H9 (cell line): Measurements from ENCODE around the gene PTPRN2. TPM values are rescaled to one million over a fixed set of nuclear protein-coding genes. Genes with fewer than 3 reads are reported as not detected.

Experiments used
- DNase-seq: peaks from one replicate; pipeline ENCODE4 v3.0.0-alpha.2; 2017
- H2AFZ ChIP-seq: one replicate; pipeline ENCODE4 v1.6.1; 2013; ENCODE audit warnings: mild to moderate bottlenecking, low read length, control low read depth, moderate library complexity
- H2AK5ac ChIP-seq: 2 replicates; pipeline ENCODE4 v1.6.1; 2013; ENCODE audit warnings: low read length, control low read depth, mixed read lengths; ENCODE audit not compliant: insufficient read length
- H2BK120ac ChIP-seq: one replicate; pipeline ENCODE4 v1.6.1; 2013; ENCODE audit warnings: low read depth, mild to moderate bottlenecking, low read length, control low read depth, inconsistent platforms; ENCODE audit not compliant: poor library complexity, severe bottlenecking
- H2BK12ac ChIP-seq: 2 replicates; pipeline ENCODE4 v1.6.1; 2013; ENCODE audit warnings: low read length, control low read depth, mixed read lengths, low read depth; ENCODE audit not compliant: insufficient read length
- H2BK15ac ChIP-seq: 2 replicates; pipeline ENCODE4 v1.6.1; 2013; ENCODE audit warnings: low read depth, low read length, control low read depth
- H2BK20ac ChIP-seq: one replicate; pipeline ENCODE4 v1.6.1; 2013; ENCODE audit warnings: low read depth, mild to moderate bottlenecking, low read length, control low read depth, inconsistent platforms; ENCODE audit not compliant: poor library complexity, severe bottlenecking
- H2BK5ac ChIP-seq: 2 replicates; pipeline ENCODE4 v1.6.1; 2013; ENCODE audit warnings: low read length, control low read depth, mixed read lengths; ENCODE audit not compliant: insufficient read length
- H3K14ac ChIP-seq: 2 replicates; pipeline ENCODE4 v1.6.1; 2013; ENCODE audit warnings: low read length, control low read depth; ENCODE audit not compliant: insufficient read depth
- H3K18ac ChIP-seq: 2 replicates; pipeline ENCODE4 v1.6.1; 2013; ENCODE audit warnings: low read depth, mild to moderate bottlenecking, mixed read lengths, low read length, control low read depth; ENCODE audit not compliant: insufficient read length
- H3K23ac ChIP-seq: 2 replicates; pipeline ENCODE4 v1.6.1; 2013; ENCODE audit warnings: low read length, control low read depth, mixed read lengths, low read depth; ENCODE audit not compliant: insufficient read length
- H3K23me2 ChIP-seq: 2 replicates; pipeline ENCODE4 v1.6.1; 2013; ENCODE audit warnings: low read depth, mild to moderate bottlenecking, mixed read lengths, low read length, control low read depth; ENCODE audit not compliant: insufficient read length, poor library complexity, severe bottlenecking
- H3K27ac ChIP-seq: 2 replicates; pipeline ENCODE4 v1.5.1; 2013; ENCODE audit warnings: low read length, control low read depth, mixed read lengths, low read depth; ENCODE audit not compliant: insufficient read length
- H3K27me3 ChIP-seq: 2 replicates; pipeline ENCODE4 v1.6.1; 2013; ENCODE audit warnings: low read length, control low read depth, inconsistent platforms; ENCODE audit not compliant: insufficient read depth
- H3K4ac ChIP-seq: 2 replicates; pipeline ENCODE4 v1.6.1; 2013; ENCODE audit warnings: low read depth, mild to moderate bottlenecking, control low read depth, inconsistent platforms, low read length, moderate library complexity
- H3K4me1 ChIP-seq: 2 replicates; pipeline ENCODE4 v1.6.1; 2013; ENCODE audit warnings: low read length, control low read depth, inconsistent platforms; ENCODE audit not compliant: insufficient read depth
- H3K4me2 ChIP-seq: 2 replicates; pipeline ENCODE4 v1.6.1; 2013; ENCODE audit warnings: low read length, control low read depth, mixed read lengths; ENCODE audit not compliant: insufficient read length, insufficient read depth
- H3K56ac ChIP-seq: 2 replicates; pipeline ENCODE4 v1.6.1; 2013; ENCODE audit warnings: low read depth, mild to moderate bottlenecking, mixed read lengths, low read length, control low read depth; ENCODE audit not compliant: insufficient read length
- H3K79me1 ChIP-seq: 2 replicates; pipeline ENCODE4 v1.6.1; 2013; ENCODE audit warnings: low read depth, mild to moderate bottlenecking, moderate library complexity, low read length, control low read depth, inconsistent platforms; ENCODE audit not compliant: insufficient read depth, poor library complexity, severe bottlenecking
- H3K79me2 ChIP-seq: 2 replicates; pipeline ENCODE4 v1.6.1; 2013; ENCODE audit warnings: low read length, control low read depth, inconsistent platforms; ENCODE audit not compliant: insufficient read depth
- H3K9ac ChIP-seq: 2 replicates; pipeline ENCODE4 v1.6.1; 2013; ENCODE audit warnings: low read length, control low read depth, mixed read lengths; ENCODE audit not compliant: insufficient read length; ENCODE audit errors: extremely low read depth
- H3K9me3 ChIP-seq: one replicate; pipeline ENCODE4 v1.6.1; 2013; ENCODE audit warnings: low read depth, low read length, inconsistent platforms; ENCODE audit not compliant: control insufficient read depth
- H3T11ph ChIP-seq: one replicate; pipeline ENCODE4 v1.6.1; 2013; ENCODE audit warnings: mild to moderate bottlenecking, low read length, control low read depth, inconsistent platforms
- H4K20me1 ChIP-seq: one replicate; pipeline ENCODE4 v1.6.1; 2013; ENCODE audit not compliant: control insufficient read depth, insufficient read length, insufficient read depth
- H4K5ac ChIP-seq: 2 replicates; pipeline ENCODE4 v1.6.1; 2013; ENCODE audit warnings: low read depth, mild to moderate bottlenecking, mixed read lengths, low read length, control low read depth; ENCODE audit not compliant: insufficient read length
- H4K8ac ChIP-seq: replicated peaks from 2 replicates; pipeline ENCODE4 v1.6.1; 2013; ENCODE audit warnings: low read length, control low read depth, mixed read lengths, low read depth; ENCODE audit not compliant: insufficient read length
- H4K91ac ChIP-seq: 2 replicates; pipeline ENCODE4 v1.6.1; 2013; ENCODE audit warnings: low read depth, mild to moderate bottlenecking, moderate library complexity, mixed read lengths, low read length, control low read depth; ENCODE audit not compliant: insufficient read length
- H3K27ac Mint-ChIP-seq, 3 experiments: 2 replicates in 2 of 3; 3 replicates in 1 of 3; pipeline ENCODE4 v1.8.0; 2020 to 2021; ENCODE audit warnings: mixed read lengths in 3 of 3, mild to moderate bottlenecking in 1 of 3, moderate library complexity in 1 of 3
- H3K27me3 Mint-ChIP-seq: 2 replicates; pipeline ENCODE4 v1.8.0; 2021; ENCODE audit warnings: low read depth, mild to moderate bottlenecking, moderate library complexity, mixed read lengths
- H3K36me3 Mint-ChIP-seq, 3 experiments: 2 replicates in 2 of 3; 3 replicates in 1 of 3; pipeline ENCODE4 v1.8.0; 2020 to 2021; ENCODE audit warnings: low read depth in 3 of 3, mixed read lengths in 3 of 3; ENCODE audit not compliant: insufficient read depth in 1 of 3
- H3K4me1 Mint-ChIP-seq, 2 experiments: 2 replicates each; pipeline ENCODE4 v1.8.0; 2020; ENCODE audit warnings: mixed read lengths in 2 of 2
- H3K4me3 Mint-ChIP-seq, 2 experiments: 2 replicates in 1 of 2; 3 replicates in 1 of 2; pipeline ENCODE4 v1.8.0; 2020 to 2021; ENCODE audit warnings: mild to moderate bottlenecking in 2 of 2, mixed read lengths in 2 of 2, moderate library complexity in 1 of 2
- H3K9me3 Mint-ChIP-seq, 2 experiments: 2 replicates in 1 of 2; 3 replicates in 1 of 2; pipeline ENCODE4 v1.8.0; 2020; ENCODE audit warnings: mild to moderate bottlenecking in 2 of 2, mixed read lengths in 2 of 2, moderate library complexity in 1 of 2
- WGBS: extraction: QIAGEN DNeasy Blood & Tissue Kit; methylation state at CpG from one replicate; pipeline ENCODE4 v1.1.7; 2013; ENCODE audit warnings: missing lambda C conversion rate, low lambda C conversion rate, mixed read lengths; ENCODE audit not compliant: insufficient read length; ENCODE audit errors: extremely low coverage; 5-methylcytosine and 5-hydroxymethylcytosine counted together
- total RNA-seq: library from RNA; stranded (reverse); gene quantifications from 2 replicates; pipeline ENCODE4 v1.2.1, GENCODE V29; 2021
- TF ChIP-seq, protein P1 (sequence below): fragments of 200-600 bp; sonication (generic); conservative IDR thresholded peaks from 3 replicates; pipeline ENCODE4 v1.8.0; 2021; ENCODE audit warnings: antibody characterized with exemption, mild to moderate bottlenecking

The PTPRN2 gene
- total RNA-seq, 1 experiment from 2014 or later: 5.2 TPM

GRCh38 chr7:157577061-157577460, 1010.6 kb downstream of the PTPRN2 start:
- WGBS: no CpG with 5 or more reads among the region's 14 CpGs
- Mint-ChIP-seq H3K27me3 (peaks cover 96% of the 10 kb centered on the region), H3K36me3 (no peaks in the 10 kb centered on the region)

More at GRCh38 chr7:157577061-157577460, 1010.6 kb downstream of the PTPRN2 start:
- Histone ChIP-seq H3K79me1 (no peaks in the 10 kb centered on the region), H4K8ac (no peak overlapping the region), H4K91ac (no peak overlapping the region), H3K79me2 (no peaks in the 10 kb centered on the region), H2BK5ac (no peak overlapping the region), H3K9me3 (no peaks in the 10 kb centered on the region), H4K5ac (no peak overlapping the region), H3K56ac (no peak overlapping the region), H3K4me2 (no peak overlapping the region), H3K18ac (no peak overlapping the region), H3K27me3 (no peaks in the 10 kb centered on the region), H2BK15ac (no peak overlapping the region), H3K4me1 (no peaks in the 10 kb centered on the region), H2BK12ac (no peak overlapping the region), H3K27ac (no peak overlapping the region), H3K23me2 (no peaks in the 10 kb centered on the region), H3K4ac (no peak overlapping the region), H3K9ac (no peak overlapping the region), H2AFZ (no peak overlapping the region), H4K20me1 (no peaks in the 10 kb centered on the region), H2AK5ac (no peak overlapping the region), H3K23ac (no peak overlapping the region), H2BK20ac (no peak overlapping the region), H2BK120ac (no peak overlapping the region), H3K14ac (no peak overlapping the region), H3T11ph (no peak overlapping the region)
- TF ChIP-seq, protein P1, sequence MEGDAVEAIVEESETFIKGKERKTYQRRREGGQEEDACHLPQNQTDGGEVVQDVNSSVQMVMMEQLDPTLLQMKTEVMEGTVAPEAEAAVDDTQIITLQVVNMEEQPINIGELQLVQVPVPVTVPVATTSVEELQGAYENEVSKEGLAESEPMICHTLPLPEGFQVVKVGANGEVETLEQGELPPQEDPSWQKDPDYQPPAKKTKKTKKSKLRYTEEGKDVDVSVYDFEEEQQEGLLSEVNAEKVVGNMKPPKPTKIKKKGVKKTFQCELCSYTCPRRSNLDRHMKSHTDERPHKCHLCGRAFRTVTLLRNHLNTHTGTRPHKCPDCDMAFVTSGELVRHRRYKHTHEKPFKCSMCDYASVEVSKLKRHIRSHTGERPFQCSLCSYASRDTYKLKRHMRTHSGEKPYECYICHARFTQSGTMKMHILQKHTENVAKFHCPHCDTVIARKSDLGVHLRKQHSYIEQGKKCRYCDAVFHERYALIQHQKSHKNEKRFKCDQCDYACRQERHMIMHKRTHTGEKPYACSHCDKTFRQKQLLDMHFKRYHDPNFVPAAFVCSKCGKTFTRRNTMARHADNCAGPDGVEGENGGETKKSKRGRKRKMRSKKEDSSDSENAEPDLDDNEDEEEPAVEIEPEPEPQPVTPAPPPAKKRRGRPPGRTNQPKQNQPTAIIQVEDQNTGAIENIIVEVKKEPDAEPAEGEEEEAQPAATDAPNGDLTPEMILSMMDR: no peak
- peaks cover 8 to 9% of the 10 kb centered on the region in 2 experiments for H3K4me1 Mint-ChIP-seq
- H3K4me3 Mint-ChIP-seq: no peak overlapping the region
- H3K9me3 Mint-ChIP-seq: no peaks in the 10 kb centered on the region
- no peak overlapping the region for H3K27ac Mint-ChIP-seq
- DNase-seq: no peak
